Activated CD4-positive, alpha-beta T cell treated with anti-CD3 and anti-CD28 coated beads, Interleukin-2, amount 10 ng/mL, durations not matched to agents 7 days and 5 days (primary cell): ENCODE results near the gene MARCHF2. TPM values are rescaled to one million over a fixed set of nuclear protein-coding genes. Genes with fewer than 3 reads are reported as not detected.
A peak's percentile ranks its signal among the peaks of the same experiment; 100 is the strongest.

Source experiments
- CTCF ChIA-PET: fragments of 350-600 bp; sonication (Branson Sonifier 250); formaldehyde crosslinking; loops from one replicate; lab custom pipeline; 2021; ENCODE audit warnings: antibody characterized with exemption; lab: Charles Lee
- POLR2A ChIA-PET: fragments of 350-600 bp; sonication (Branson Sonifier 250); formaldehyde crosslinking; loops from one replicate; lab custom pipeline; 2021; ENCODE audit warnings: antibody characterized with exemption; lab: Charles Lee
- DNase-seq: peaks from one replicate; pipeline ENCODE4 v3.0.0-alpha.2; 2020
- H3K27ac Mint-ChIP-seq: one replicate; pipeline ENCODE4 v1.8.0; 2021; ENCODE audit warnings: mild to moderate bottlenecking, moderate library complexity, mixed read lengths
- H3K27me3 Mint-ChIP-seq: one replicate; pipeline ENCODE4 v1.8.0; 2021; ENCODE audit warnings: mixed read lengths
- H3K36me3 Mint-ChIP-seq: one replicate; pipeline ENCODE4 v1.8.0; 2021; ENCODE audit warnings: low read depth, mixed read lengths
- H3K4me1 Mint-ChIP-seq: one replicate; pipeline ENCODE4 v1.8.0; 2021; ENCODE audit warnings: mixed read lengths
- H3K4me3 Mint-ChIP-seq: one replicate; pipeline ENCODE4 v1.8.0; 2021; ENCODE audit warnings: mild to moderate bottlenecking, moderate library complexity, mixed read lengths
- H3K9me3 Mint-ChIP-seq: one replicate; pipeline ENCODE4 v1.8.0; 2021; ENCODE audit warnings: mixed read lengths
- total RNA-seq, 2 experiments: library from RNA; stranded (reverse); gene quantifications; one replicate each; pipeline ENCODE4 v1.2.3, GENCODE V29; 2021

MARCHF2 gene
- total RNA-seq, 2 experiments from 2014 or later: 26.4 to 29.0 TPM

- Mint-ChIP-seq H3K36me3 (peaks cover 11% of the 10 kb centered on the region), H3K27ac (peak overlapping the region; percentile 86), H3K4me3 (peak overlapping the region; percentile 67), H3K9me3 (peaks cover 5% of the 10 kb centered on the region), H3K27me3 (no peaks in the 10 kb centered on the region), H3K4me1 (peaks cover 37% of the 10 kb centered on the region)
- POLR2A ChIA-PET: interaction anchor here (0.7 kb wide), 1 partner anchor 69 kb away, joined by 4 read pairs; the partner anchor contains the start of genes NDUFA7 and RPS28
- CTCF ChIA-PET: interaction anchor here (0.6 to 2.9 kb wide), 7 partner anchors 20 to 447 kb away, joined by 3 to 12 read pairs (median 4); partner anchors contain the start of genes MARCHF2 and TIMM44
- peak; percentile 94 for DNase-seq
These were observed 22.5 kb upstream of the MARCHF2 start for GRCh38 chr19:8390617-8390981.

- DNase-seq: no peak
- no peaks in the 10 kb centered on the region for H3K27me3 Mint-ChIP-seq
- peak overlapping the region; percentile 86 for H3K27ac Mint-ChIP-seq
- ChIA-PET CTCF (interaction anchor here (0.6 to 2.9 kb wide), 4 partner anchors 20 to 206 kb away, joined by 3 to 12 read pairs (median 6); partner anchors contain the start of gene MARCHF2), POLR2A (no interaction called here)
- H3K9me3 Mint-ChIP-seq: peaks cover 5% of the 10 kb centered on the region
- H3K4me3 Mint-ChIP-seq: peak overlapping the region; percentile 67
- peaks cover 11% of the 10 kb centered on the region for H3K36me3 Mint-ChIP-seq
- H3K4me1 Mint-ChIP-seq: peaks cover 44% of the 10 kb centered on the region
These were observed 21.7 kb upstream of the MARCHF2 start for GRCh38 chr19:8391198-8392016.

GRCh38 chr19:8392017-8392591 is 21.0 kb upstream of the MARCHF2 start:
- CTCF ChIA-PET: interaction anchor here (0.6 to 2.9 kb wide), 4 partner anchors 21 to 189 kb away, joined by 4 to 12 read pairs (median 6); partner anchors contain the start of gene MARCHF2
- no peak for DNase-seq
- peak overlapping the region; percentile 74 for H3K27ac Mint-ChIP-seq
- H3K27me3 Mint-ChIP-seq: no peaks in the 10 kb centered on the region
- peaks cover under 1% of the 10 kb centered on the region for H3K9me3 Mint-ChIP-seq
- H3K4me1 Mint-ChIP-seq: peaks cover 47% of the 10 kb centered on the region
- H3K36me3 Mint-ChIP-seq: peaks cover 9% of the 10 kb centered on the region
- POLR2A ChIA-PET: no interaction called here
- no peak overlapping the region for H3K4me3 Mint-ChIP-seq

- Mint-ChIP-seq H3K36me3 (peaks cover 7% of the 10 kb centered on the region), H3K27me3 (no peaks in the 10 kb centered on the region), H3K9me3 (no peaks in the 10 kb centered on the region), H3K4me1 (peaks cover 46% of the 10 kb centered on the region), H3K4me3 (no peak overlapping the region), H3K27ac (no peak overlapping the region)
- DNase-seq: no peak
- CTCF ChIA-PET: interaction anchor here (0.6 to 1.8 kb wide), 3 partner anchors 39 to 188 kb away, joined by 3 to 6 read pairs (median 4); no protein-coding TSS in a partner anchor
- POLR2A ChIA-PET: no interaction called here
These were observed 19.8 kb upstream of the MARCHF2 start for GRCh38 chr19:8393192-8393870.

- ChIA-PET CTCF (interaction anchor here (0.9 to 1.8 kb wide), 3 partner anchors 10 to 184 kb away, joined by 3 to 6 read pairs (median 3); partner anchors contain the start of gene MYO1F), POLR2A (no interaction called here)
- peaks cover 7% of the 10 kb centered on the region for H3K36me3 Mint-ChIP-seq
- no peaks in the 10 kb centered on the region for H3K27me3 Mint-ChIP-seq
- H3K27ac Mint-ChIP-seq: peak overlapping the region; percentile 50
- DNase-seq: no peak
- peaks cover 46% of the 10 kb centered on the region for H3K4me1 Mint-ChIP-seq
- H3K4me3 Mint-ChIP-seq: no peak overlapping the region
- no peaks in the 10 kb centered on the region for H3K9me3 Mint-ChIP-seq
These were observed 19.2 kb upstream of the MARCHF2 start for GRCh38 chr19:8393871-8394250.

GRCh38 chr19:8395621-8396082 is 17.5 kb upstream of the MARCHF2 start:
- H3K4me1 Mint-ChIP-seq: peaks cover 42% of the 10 kb centered on the region
- no peaks in the 10 kb centered on the region for H3K27me3 Mint-ChIP-seq
- H3K9me3 Mint-ChIP-seq: no peaks in the 10 kb centered on the region
- no peak overlapping the region for H3K27ac Mint-ChIP-seq
- no peak for DNase-seq
- H3K4me3 Mint-ChIP-seq: no peak overlapping the region
- peaks cover 8% of the 10 kb centered on the region for H3K36me3 Mint-ChIP-seq
- ChIA-PET POLR2A (no interaction called here), CTCF (interaction anchor here (0.9 kb wide), 1 partner anchor 42 kb away, joined by 3 read pairs; no protein-coding TSS in a partner anchor)

- Mint-ChIP-seq H3K4me3 (no peak overlapping the region), H3K27me3 (no peaks in the 10 kb centered on the region), H3K27ac (peak overlapping the region; percentile 57), H3K9me3 (no peaks in the 10 kb centered on the region), H3K4me1 (peaks cover 37% of the 10 kb centered on the region), H3K36me3 (peaks cover 8% of the 10 kb centered on the region)
- ChIA-PET POLR2A (no interaction called here), CTCF (interaction anchor here (0.9 kb wide), 1 partner anchor 43 kb away, joined by 3 read pairs; no protein-coding TSS in a partner anchor)
- no peak for DNase-seq
These were observed 16.9 kb upstream of the MARCHF2 start for GRCh38 chr19:8396185-8396562.

GRCh38 chr19:8396563-8397203 is 16.4 kb upstream of the MARCHF2 start:
- Mint-ChIP-seq H3K36me3 (peaks cover 9% of the 10 kb centered on the region), H3K4me1 (peaks cover 34% of the 10 kb centered on the region), H3K27ac (peak overlapping the region; percentile 6), H3K4me3 (no peak overlapping the region), H3K9me3 (no peaks in the 10 kb centered on the region), H3K27me3 (no peaks in the 10 kb centered on the region)
- CTCF ChIA-PET: interaction anchor here (0.6 to 2.4 kb wide), 3 partner anchors 16 to 43 kb away, joined by 4 to 11 read pairs (median 8); partner anchors contain the start of gene MARCHF2
- POLR2A ChIA-PET: no interaction called here
- DNase-seq: peak; percentile 86

GRCh38 chr19:8397271-8397670 is 15.8 kb upstream of the MARCHF2 start:
- DNase-seq: no peak
- Mint-ChIP-seq H3K4me3 (no peak overlapping the region), H3K9me3 (no peaks in the 10 kb centered on the region), H3K27ac (peak overlapping the region; percentile 6), H3K4me1 (peaks cover 28% of the 10 kb centered on the region), H3K27me3 (no peaks in the 10 kb centered on the region), H3K36me3 (peaks cover 12% of the 10 kb centered on the region)
- CTCF ChIA-PET: interaction anchor here (0.6 to 2.4 kb wide), 4 partner anchors 11 to 44 kb away, joined by 3 to 11 read pairs (median 6); partner anchors contain the start of gene MARCHF2
- POLR2A ChIA-PET: no interaction called here

GRCh38 chr19:8397746-8398310 is 15.3 kb upstream of the MARCHF2 start:
- DNase-seq: no peak

GRCh38 chr19:8398311-8398771 is 14.8 kb upstream of the MARCHF2 start:
- H3K27ac Mint-ChIP-seq: no peak overlapping the region
- H3K27me3 Mint-ChIP-seq: no peaks in the 10 kb centered on the region
- H3K4me1 Mint-ChIP-seq: peaks cover 24% of the 10 kb centered on the region
- ChIA-PET CTCF (interaction anchor here (0.5 to 2.4 kb wide), 7 partner anchors 12 to 182 kb away, joined by 3 to 11 read pairs (median 4); partner anchors contain the start of gene MARCHF2), POLR2A (no interaction called here)
- DNase-seq: no peak
- H3K9me3 Mint-ChIP-seq: no peaks in the 10 kb centered on the region
- no peak overlapping the region for H3K4me3 Mint-ChIP-seq
- peaks cover 12% of the 10 kb centered on the region for H3K36me3 Mint-ChIP-seq

More at GRCh38 chr19:8397746-8398310, 15.3 kb upstream of the MARCHF2 start:
- peaks cover 14% of the 10 kb centered on the region for H3K36me3 Mint-ChIP-seq
- no peaks in the 10 kb centered on the region for H3K27me3 Mint-ChIP-seq
- H3K9me3 Mint-ChIP-seq: no peaks in the 10 kb centered on the region
- H3K4me1 Mint-ChIP-seq: peaks cover 27% of the 10 kb centered on the region
- no peak overlapping the region for H3K27ac Mint-ChIP-seq
- H3K4me3 Mint-ChIP-seq: no peak overlapping the region
- ChIA-PET POLR2A (no interaction called here), CTCF (interaction anchor here (0.8 to 2.4 kb wide), 5 partner anchors 11 to 183 kb away, joined by 3 to 11 read pairs (median 4); partner anchors contain the start of gene MARCHF2)
